CD4-positive, alpha-beta T cell treated with Interleukin-4 for 1 hour (primary cell): ENCODE measurements around the gene MRPS14.

Experiments
- DNase-seq, 2 donors: peaks; one replicate each; pipeline ENCODE4 v3.0.0-alpha.2; 2020 to 2022

The MRPS14 gene

GRCh38 chr1:174982971-174983689, 40.1 kb downstream of the MRPS14 start:
- peak; percentile 25 to 79 for DNase-seq

GRCh38 chr1:174976436-174977108, 46.7 kb downstream of the MRPS14 start:
- DNase-seq = no peak

- DNase-seq = no peak
Measured at GRCh38 chr1:174975764-174976163, 47.5 kb downstream of the MRPS14 start.

GRCh38 chr1:174974711-174975119, 48.5 kb downstream of the MRPS14 start:
- DNase-seq = no peak

- DNase-seq = no peak
Measured at GRCh38 chr1:174971902-174972301, 51.3 kb downstream of the MRPS14 start.

- DNase-seq = no peak
Measured at GRCh38 chr1:174971466-174971865, 51.8 kb downstream of the MRPS14 start.

GRCh38 chr1:174969977-174970376, 53.2 kb downstream of the MRPS14 start:
- peak in 1 of 2 donors; percentile 40 for DNase-seq

GRCh38 chr1:174968750-174969244, 54.4 kb downstream of the MRPS14 start:
- peak; percentile 40 to 88 for DNase-seq

- peak in 1 of 2 donors; percentile 73 for DNase-seq
Measured at GRCh38 chr1:174967845-174968705, 55.1 kb downstream of the MRPS14 start.

- DNase-seq = no peak
Measured at GRCh38 chr1:174966008-174966572, 57.1 kb downstream of the MRPS14 start.

- DNase-seq = peak; percentile 32 to 40
Measured at GRCh38 chr1:174965362-174966007, 57.7 kb downstream of the MRPS14 start.

GRCh38 chr1:174964972-174965361, 58.3 kb downstream of the MRPS14 start:
- DNase-seq = peak; percentile 25 to 63

- peak; percentile 48 to 84 for DNase-seq
Measured at GRCh38 chr1:174964261-174964971, 58.8 kb downstream of the MRPS14 start.

GRCh38 chr1:174963529-174964125, 59.6 kb downstream of the MRPS14 start:
- peak in 1 of 2 donors; percentile 35 for DNase-seq
